G401 (cell line): ENCODE data around the gene CNTN2. TPM values are rescaled to one million over a fixed set of nuclear protein-coding genes. Genes with fewer than 3 reads are reported as not detected.

Source experiments
- DNase-seq: peaks from one replicate; pipeline ENCODE4 v3.0.0-alpha.2; 2015; ENCODE audit warnings: low spot score
- in situ Hi-C: cut with HindIII; loops from 2 replicates; pipeline ENCODE4 v1.10.0; 2016; ENCODE audit warnings: low sequenced_read_pairs, mixed read lengths
- total RNA-seq: library from RNA; depleted of rRNA; stranded (reverse); fragments of >200 nt; shearing (Covaris generic); gene quantifications from 2 replicates; pipeline ENCODE4 v1.2.3, GENCODE V29; 2014; rRNA removed

Gene CNTN2
- total RNA-seq, 1 experiment from 2014 or later, result not detected

DNA sequence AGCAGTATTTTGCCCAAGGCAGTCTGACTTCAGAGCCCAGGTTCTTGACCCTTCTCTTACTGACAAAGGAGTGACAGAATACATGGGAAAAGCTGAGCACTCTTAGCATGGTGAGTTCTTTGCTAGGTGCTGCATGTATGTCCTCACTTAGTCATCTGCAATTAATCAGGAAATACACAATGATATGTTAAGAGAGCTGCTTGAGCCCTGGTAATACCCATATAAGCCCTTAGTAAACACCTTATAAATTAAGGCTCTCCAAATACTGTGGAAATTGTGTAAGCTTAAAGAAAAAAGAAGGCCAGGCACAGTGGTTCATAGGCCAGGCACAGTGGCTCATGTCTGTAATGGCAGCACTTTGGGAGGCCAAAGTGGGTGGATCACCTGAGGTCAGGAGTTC lies 55.2 kb downstream of the CNTN2 start:
- in situ Hi-C loops, result no loop called here
- DNase-seq, result no peak

DNA sequence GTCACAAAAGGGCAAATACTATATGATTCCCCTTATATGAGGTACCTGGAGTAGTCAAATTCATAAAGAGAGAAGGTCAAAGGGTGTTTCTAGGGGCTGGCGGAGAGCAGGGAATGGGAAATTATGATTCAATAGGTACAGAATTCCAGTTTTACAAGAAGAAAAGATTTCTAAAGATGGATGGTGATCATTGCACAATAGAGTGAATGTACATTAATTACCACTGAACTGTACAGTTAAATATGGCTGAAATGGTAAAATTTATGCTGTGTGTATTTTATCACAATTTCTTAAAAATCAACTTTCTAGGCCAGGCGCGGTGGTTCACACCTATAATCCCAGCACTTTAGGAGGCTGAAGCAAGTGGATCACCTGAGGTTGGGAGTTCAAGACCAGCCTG lies 59.4 kb downstream of the CNTN2 start:
- in situ Hi-C loops, result no loop called here
- DNase-seq, result no peak

DNA sequence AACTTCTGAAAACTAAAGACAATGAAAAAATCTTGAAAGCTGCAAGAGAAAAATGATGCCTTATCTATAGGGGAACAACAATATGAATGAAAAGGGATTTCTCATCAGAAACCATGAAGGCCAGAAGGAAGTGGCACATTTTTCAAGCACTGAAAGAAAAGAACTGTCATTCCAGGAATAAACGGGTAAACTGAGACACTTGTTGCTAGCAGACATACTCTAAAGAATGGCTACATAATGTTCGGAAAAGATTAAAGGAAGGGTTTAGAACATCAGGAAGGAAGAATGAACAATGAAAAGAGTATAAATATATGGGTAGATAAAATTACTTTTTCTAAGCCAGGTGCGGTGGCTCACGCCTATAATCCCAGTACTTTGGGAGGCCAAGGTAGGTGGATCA lies 64.3 kb downstream of the CNTN2 start:
- in situ Hi-C loops, result no loop called here
- no peak for DNase-seq

DNA sequence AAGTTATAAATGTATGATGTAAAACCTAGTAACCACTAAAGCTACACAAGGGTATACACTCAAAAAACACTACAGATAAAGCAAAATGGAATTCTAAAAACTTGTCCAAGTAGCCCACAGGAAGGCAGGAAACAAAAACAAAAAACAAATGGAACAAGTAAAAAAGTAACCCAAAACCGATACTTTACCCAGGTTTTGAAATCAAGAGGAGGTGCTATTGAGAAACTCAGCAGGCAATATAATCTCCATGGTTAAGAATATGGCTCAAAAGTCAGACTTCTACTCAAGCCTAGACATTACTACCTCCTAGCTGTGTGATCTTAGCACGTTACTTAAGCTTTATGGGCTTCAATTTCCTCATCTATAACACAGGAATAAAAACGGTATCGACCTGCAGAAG lies 65.5 kb downstream of the CNTN2 start:
- in situ Hi-C loops, result no loop called here

DNA sequence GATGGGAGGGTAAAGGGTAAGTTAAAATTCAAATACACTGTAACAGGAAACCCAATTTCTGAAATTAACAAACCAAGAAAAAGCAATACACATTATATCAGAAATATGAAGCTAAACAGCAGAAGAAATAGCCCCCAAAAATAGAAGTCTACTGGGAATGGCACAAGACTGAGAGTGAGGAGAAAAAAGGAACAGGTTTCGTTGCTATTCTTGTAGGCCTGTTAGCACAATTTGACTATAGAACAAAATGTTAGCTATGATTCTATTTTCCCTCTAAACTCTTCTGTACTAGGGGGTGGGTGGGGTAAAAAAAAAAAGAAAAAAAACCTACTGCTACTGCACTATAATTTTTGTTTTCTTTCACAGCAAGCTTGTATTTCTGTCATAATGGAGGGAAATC lies 66.3 kb downstream of the CNTN2 start:
- DNase-seq, result no peak
- in situ Hi-C loops, result no loop called here

More for the DNA sequence above, 65.5 kb downstream of the CNTN2 start:
- no peak for DNase-seq

DNA sequence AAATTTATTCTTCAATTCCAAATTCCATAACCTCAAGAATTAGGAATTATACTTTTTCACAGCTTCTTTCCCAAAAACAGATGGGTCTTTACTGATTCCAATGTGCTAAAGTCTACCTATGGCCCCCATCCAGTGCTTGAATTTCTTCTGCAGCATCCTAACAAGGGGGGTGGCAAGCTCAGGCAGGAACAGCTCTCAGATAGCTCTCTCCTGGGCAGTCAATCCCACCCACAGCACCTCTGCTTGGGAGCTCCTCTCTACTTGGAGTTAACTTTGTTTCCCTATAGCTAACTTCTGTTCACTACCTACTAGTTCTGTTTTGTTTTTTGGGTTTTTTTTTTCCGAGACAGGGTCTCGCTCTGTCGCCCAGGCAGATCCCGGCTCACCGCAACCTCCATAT lies 66.7 kb downstream of the CNTN2 start:
- in situ Hi-C loops, result no loop called here
- no peak for DNase-seq

DNA sequence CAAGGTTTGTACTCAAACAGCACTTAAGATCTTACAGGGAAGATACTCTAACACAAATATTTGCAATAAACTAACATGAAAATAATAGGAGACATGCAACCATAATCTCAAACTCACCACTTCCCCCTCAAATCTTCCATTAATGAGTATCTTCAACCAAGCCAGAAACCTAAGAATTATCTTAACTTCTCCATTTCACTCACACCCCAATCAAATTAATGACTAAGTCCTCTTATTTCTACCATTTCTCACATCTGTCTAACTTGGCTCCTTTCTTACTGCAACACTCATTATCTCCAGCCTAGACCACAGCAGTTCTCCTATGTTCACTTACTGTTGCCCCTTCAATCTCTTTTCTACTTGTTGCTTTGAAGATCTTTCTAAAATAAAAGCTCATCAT lies 68.3 kb downstream of the CNTN2 start:
- no peak for DNase-seq

DNA sequence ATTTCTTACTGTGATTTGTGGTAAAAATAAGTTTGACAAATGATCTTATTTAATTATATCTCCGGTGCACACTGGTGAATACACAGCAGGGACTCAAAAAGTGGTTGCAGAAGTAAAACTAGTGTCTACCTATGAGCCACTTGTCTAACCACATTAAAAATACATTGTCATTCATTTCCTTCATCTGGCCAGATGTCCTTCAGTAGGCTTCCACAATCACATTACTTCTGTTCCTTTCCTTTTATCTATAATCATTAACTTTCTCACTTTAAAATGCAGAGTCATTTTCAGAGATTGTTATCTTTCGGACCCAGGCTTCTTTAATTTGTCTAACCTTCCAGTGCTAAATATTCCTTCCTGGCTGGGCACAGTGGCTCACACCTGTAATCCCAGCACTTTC lies 75.7 kb downstream of the CNTN2 start:
- DNase-seq, result no peak
- in situ Hi-C loops, result no loop called here

More for the DNA sequence above, 68.3 kb downstream of the CNTN2 start:
- in situ Hi-C loops, result no loop called here

DNA sequence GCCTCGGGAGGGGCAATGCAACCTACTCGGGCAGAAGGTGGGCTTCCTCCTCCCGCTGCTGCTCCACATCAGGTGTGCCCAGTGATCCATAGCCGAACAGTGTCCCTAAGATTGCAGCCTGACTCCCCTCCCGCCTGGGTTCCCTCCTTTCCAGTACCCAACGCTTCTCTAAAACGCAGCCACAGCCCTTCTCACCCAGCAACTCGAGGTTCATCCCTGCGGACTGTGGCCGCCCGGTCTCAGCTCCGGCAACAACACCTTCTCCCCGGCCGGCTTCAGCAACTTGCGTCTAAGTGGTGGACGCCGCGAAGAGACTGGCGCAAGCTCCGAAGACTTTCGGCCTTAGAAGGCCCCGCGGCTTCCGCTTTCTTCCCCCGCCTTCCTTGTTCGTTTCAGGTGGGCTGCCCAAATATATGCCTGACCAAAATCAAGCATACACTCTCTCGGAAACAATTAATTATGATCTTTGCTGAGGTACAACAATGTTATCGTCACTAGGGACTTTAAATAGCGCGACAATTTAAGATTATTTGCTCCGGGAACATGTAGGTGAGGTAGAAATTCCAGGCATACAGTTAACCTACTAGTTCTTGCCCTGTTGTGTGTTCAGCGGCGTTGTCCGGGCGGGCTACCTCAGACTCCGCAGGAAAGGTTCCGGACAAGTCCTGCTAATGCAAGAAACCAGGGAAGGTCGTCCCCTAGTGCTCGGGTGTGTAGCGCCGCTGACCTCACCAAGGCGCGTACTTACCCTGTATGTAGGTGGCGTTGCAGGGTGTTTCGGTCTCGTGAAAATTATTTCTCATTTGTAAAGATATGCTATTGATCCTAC lies 78.9 kb downstream of the CNTN2 start, which contains the start of gene RBBP5:
Gene RBBP5 (minus strand): TSS at position 319 of the 829 bp plus-strand sequence. CDS start 105 bp downstream, at position 214.
- in situ Hi-C loops, result no loop called here
- DNase-seq, result peak; percentile 96

DNA sequence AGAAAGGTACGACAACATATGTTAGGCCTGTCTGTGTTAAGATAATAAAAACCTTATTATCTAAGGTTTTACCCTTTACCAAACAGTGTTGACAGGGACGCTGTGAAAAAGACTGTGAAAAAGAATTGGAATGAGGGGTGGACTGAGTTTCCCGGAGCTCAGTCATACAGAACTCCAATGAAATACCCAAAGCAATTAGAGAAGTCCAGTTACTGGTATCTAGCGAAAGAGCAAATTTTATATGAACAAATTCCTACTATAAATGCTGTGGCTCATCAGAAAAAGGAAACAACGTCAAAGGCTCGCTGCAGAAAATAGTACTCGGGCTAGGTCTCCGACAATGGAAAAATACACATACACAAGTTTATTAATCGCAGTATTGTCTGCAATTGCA lies 79.5 kb downstream of the CNTN2 start:
- in situ Hi-C loops, result no loop called here
- no peak for DNase-seq

DNA sequence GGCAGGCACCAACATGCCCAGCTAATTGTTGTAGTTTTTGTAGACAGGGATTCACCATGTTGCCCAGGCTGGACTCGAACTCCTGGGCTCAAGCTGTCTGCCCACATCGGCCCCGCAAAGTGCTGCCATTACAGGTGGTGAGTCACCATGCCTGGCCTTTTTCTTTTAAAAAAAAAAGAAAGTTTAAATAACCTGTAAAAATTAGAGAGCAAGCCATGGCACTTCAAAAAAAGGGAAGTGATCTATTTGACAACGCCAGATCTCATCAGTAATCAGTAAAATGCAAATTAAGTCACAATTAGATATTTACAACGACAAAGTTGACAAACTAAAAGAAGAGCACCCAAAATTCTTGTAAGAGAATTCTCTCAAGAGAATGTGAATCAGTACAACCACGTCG lies 81.7 kb downstream of the CNTN2 start:
- in situ Hi-C loops, result no loop called here

DNA sequence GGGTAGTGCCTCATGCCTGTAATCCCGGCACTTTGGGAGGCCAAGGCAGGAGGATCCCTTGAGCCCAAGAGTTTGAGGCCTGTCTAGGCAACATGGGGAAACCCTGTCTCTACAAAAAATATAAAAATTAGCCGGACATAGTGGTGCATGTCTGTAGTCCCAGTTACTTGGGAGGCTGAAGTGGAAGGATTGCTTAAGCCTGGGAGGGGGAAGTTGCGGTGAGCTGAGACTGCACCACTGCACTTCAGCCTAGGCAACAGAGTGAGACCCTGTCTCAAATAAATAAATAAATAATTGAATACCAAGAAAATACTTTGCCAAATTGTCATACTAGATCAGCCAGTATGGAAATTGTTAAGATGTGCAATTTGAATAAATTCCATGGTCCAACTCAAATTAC lies 84.6 kb downstream of the CNTN2 start:
- DNase-seq, result no peak
- in situ Hi-C loops, result no loop called here

More for the DNA sequence above, 81.7 kb downstream of the CNTN2 start:
- DNase-seq, result no peak

Other genes with a start within 250 kb of the CNTN2 start
- not detected in 2 replicates for gene NFASC, start 172.3 kb upstream of the CNTN2 start, total RNA-seq
- 2.4 and 2.5 TPM in 2 replicates for gene TMEM81, start 41.2 kb downstream of the CNTN2 start, total RNA-seq
- gene RBBP5, start 78.8 kb downstream of the CNTN2 start, total RNA-seq, result 21.7 and 33.5 TPM in 2 replicates
- gene DSTYK, start 168.5 kb downstream of the CNTN2 start, total RNA-seq, result 5.5 and 8.6 TPM in 2 replicates
- 5.4 and 6.2 TPM in 2 replicates for gene TMCC2, start 184.7 kb downstream of the CNTN2 start, total RNA-seq